DOHH2 (cell line): ENCODE measurements around the gene CCNYL1.

Source experiments
- H3F3A ChIP-seq: fragments of 200-600 bp; sonication (generic), shearing (Covaris generic); 2 replicates; pipeline ENCODE4 v1.6.0; 2016; ENCODE audit warnings: antibody characterized with exemption, mild to moderate bottlenecking; ENCODE audit not compliant: control insufficient read depth, insufficient read depth
- H3K27ac ChIP-seq: fragments of 200-600 bp; sonication (generic); 2 replicates; pipeline ENCODE4 v1.5.1; 2014; ENCODE audit warnings: low read depth, mild to moderate bottlenecking, low read length, moderate library complexity
- H3K27me3 ChIP-seq: fragments of 200-600 bp; sonication (generic); 2 replicates; pipeline ENCODE4 v1.6.1; 2014; ENCODE audit warnings: mild to moderate bottlenecking, low read length, mixed read lengths; ENCODE audit not compliant: control insufficient read depth
- H3K36me3 ChIP-seq: fragments of 200-600 bp; sonication (generic); 2 replicates; pipeline ENCODE4 v1.6.1; 2014; ENCODE audit warnings: mild to moderate bottlenecking, low read length, moderate library complexity, mixed read lengths; ENCODE audit not compliant: control insufficient read depth
- H3K4me1 ChIP-seq: fragments of 200-600 bp; sonication (generic); 2 replicates; pipeline ENCODE4 v1.6.1; 2014; ENCODE audit warnings: mild to moderate bottlenecking, low read length, mixed read lengths; ENCODE audit not compliant: control insufficient read depth
- H3K4me2 ChIP-seq: fragments of 200-600 bp; sonication (generic); 2 replicates; pipeline ENCODE4 v1.6.0; 2014; ENCODE audit warnings: mild to moderate bottlenecking, low read length, moderate library complexity
- H3K4me3 ChIP-seq: fragments of 200-600 bp; sonication (generic); 2 replicates; pipeline ENCODE4 v1.5.1; 2014; ENCODE audit warnings: mild to moderate bottlenecking, low read length, mixed read lengths
- H3K79me2 ChIP-seq: fragments of 200-600 bp; sonication (generic); 2 replicates; pipeline ENCODE4 v1.6.1; 2014; ENCODE audit warnings: mild to moderate bottlenecking, low read length, mixed read lengths; ENCODE audit not compliant: control insufficient read depth
- H3K9me2 ChIP-seq: fragments of 200-600 bp; sonication (generic); replicated peaks from 2 replicates; pipeline ENCODE4 v1.6.1; 2014; ENCODE audit warnings: mild to moderate bottlenecking, low read length, mixed read lengths; ENCODE audit not compliant: control insufficient read depth
- H3K9me3 ChIP-seq: fragments of 200-600 bp; sonication (generic); 2 replicates; pipeline ENCODE4 v1.6.1; 2014; ENCODE audit warnings: antibody characterized with exemption, low read length, mixed read lengths; ENCODE audit not compliant: control insufficient read depth, insufficient read depth
- H4K20me1 ChIP-seq: fragments of 200-600 bp; sonication (generic); 2 replicates; pipeline ENCODE4 v1.6.0; 2014; ENCODE audit warnings: low read depth, mild to moderate bottlenecking, antibody characterized with exemption, low read length, moderate library complexity; ENCODE audit not compliant: control insufficient read depth, insufficient read depth
- EZH2phosphoT487 ChIP-seq: fragments of 200-600 bp; sonication (generic); IDR thresholded peaks from 2 replicates; pipeline ENCODE4 v1.6.1; 2017; ENCODE audit warnings: borderline replicate concordance, mild to moderate bottlenecking, antibody characterized with exemption, low read length, moderate library complexity, mixed read lengths
- TF ChIP-seq, protein P1 (sequence below): fragments of 200-600 bp; sonication (generic); IDR thresholded peaks from one replicate; pipeline ENCODE4 v1.5.1; 2014; ENCODE audit warnings: antibody characterized with exemption, mild to moderate bottlenecking, low read depth, low read length; ENCODE audit not compliant: poor library complexity, severe bottlenecking

CCNYL1 gene

DNA sequence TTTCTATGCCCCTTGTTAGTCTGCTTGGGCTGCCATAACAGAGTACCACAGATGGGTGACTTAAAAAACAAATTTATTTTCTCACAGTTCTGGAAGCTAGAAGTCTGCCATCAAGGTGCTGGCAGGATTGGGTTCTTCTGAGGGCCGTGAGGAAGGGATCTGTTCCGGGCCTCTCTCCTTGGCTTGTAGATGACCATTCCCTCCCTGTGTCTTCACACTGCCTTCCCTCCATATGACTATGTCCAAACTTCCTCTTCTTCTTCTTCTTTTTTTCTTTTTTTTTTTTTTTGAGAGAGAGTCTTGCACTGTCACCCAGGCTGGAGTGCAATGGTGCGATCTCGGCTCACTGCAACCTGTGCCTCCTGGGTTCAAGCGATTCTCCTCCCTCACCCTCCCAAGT is 13.1 kb upstream of the CCNYL1 start:
- Histone ChIP-seq H4K20me1 (no peaks in the 10 kb centered on the region), H3K27me3 (no peaks in the 10 kb centered on the region), H3K4me1 (no peaks in the 10 kb centered on the region), H3K4me3 (no peak overlapping the region), H3K36me3 (no peaks in the 10 kb centered on the region), H3K79me2 (no peaks in the 10 kb centered on the region), H3K27ac (no peak overlapping the region), H3K9me3 (no peaks in the 10 kb centered on the region), H3K9me2 (no peaks in the 10 kb centered on the region), H3K4me2 (no peak overlapping the region), H3F3A (no peaks in the 10 kb centered on the region)
- TF ChIP-seq, protein P1, sequence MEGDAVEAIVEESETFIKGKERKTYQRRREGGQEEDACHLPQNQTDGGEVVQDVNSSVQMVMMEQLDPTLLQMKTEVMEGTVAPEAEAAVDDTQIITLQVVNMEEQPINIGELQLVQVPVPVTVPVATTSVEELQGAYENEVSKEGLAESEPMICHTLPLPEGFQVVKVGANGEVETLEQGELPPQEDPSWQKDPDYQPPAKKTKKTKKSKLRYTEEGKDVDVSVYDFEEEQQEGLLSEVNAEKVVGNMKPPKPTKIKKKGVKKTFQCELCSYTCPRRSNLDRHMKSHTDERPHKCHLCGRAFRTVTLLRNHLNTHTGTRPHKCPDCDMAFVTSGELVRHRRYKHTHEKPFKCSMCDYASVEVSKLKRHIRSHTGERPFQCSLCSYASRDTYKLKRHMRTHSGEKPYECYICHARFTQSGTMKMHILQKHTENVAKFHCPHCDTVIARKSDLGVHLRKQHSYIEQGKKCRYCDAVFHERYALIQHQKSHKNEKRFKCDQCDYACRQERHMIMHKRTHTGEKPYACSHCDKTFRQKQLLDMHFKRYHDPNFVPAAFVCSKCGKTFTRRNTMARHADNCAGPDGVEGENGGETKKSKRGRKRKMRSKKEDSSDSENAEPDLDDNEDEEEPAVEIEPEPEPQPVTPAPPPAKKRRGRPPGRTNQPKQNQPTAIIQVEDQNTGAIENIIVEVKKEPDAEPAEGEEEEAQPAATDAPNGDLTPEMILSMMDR, result no peak
- TF ChIP-seq EZH2phosphoT487, result no peak

DNA sequence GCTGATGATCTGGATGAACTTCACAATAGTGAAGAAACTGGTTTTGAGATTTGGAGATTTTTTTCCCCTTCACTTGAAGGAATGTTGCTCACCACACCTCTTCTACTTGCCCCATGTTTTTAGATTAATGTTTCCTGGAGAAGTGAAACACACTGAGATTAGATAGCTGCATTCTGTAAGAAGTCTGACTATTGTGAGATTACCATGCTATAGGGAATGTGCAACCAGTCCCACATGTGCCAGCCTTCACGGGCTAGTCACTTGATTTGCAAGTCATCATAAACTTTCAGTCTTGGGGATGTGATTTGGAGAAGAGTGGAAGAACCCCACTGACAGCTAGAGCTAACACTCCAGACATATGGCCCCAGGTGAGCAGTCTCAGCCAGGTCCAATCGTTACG is 7.4 kb upstream of the CCNYL1 start:
- TF ChIP-seq, protein P1, result no peak
- TF ChIP-seq EZH2phosphoT487, result no peak
- no peak overlapping the region for H3K4me2 ChIP-seq
- no peak overlapping the region for H3K4me3 ChIP-seq
- H3K27ac ChIP-seq, result no peak overlapping the region
- H3K9me2 ChIP-seq, result no peaks in the 10 kb centered on the region
- no peaks in the 10 kb centered on the region for H3K9me3 ChIP-seq
- no peaks in the 10 kb centered on the region for H3F3A ChIP-seq
- H3K36me3 ChIP-seq, result no peaks in the 10 kb centered on the region
- H3K27me3 ChIP-seq, result no peaks in the 10 kb centered on the region
- no peaks in the 10 kb centered on the region for H4K20me1 ChIP-seq
- H3K4me1 ChIP-seq, result peaks cover 13% of the 10 kb centered on the region
- H3K79me2 ChIP-seq, result no peaks in the 10 kb centered on the region

DNA sequence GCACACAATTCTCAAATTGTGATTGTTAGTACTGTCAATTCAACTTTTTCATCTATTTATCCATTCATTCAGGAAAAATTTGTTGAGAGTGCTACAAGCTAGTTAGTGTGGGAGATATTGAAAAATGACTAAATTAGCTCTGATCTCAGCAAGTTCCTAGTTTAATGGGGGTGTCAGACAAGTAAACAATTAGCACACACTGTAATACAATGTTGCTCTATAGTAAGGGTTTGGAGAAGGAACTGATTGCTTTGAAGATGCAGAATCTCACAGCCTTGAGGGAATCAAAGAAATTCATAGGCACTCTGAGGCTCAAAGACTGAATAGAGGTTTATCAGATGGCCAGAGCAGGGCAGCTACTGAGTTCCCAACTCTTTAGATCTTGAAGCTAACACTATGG is 6.8 kb upstream of the CCNYL1 start:
- no peaks in the 10 kb centered on the region for H3K36me3 ChIP-seq
- H3F3A ChIP-seq, result no peaks in the 10 kb centered on the region
- H3K4me3 ChIP-seq, result no peak overlapping the region
- no peaks in the 10 kb centered on the region for H3K9me3 ChIP-seq
- H3K9me2 ChIP-seq, result no peaks in the 10 kb centered on the region
- H3K4me1 ChIP-seq, result peaks cover 13% of the 10 kb centered on the region
- H3K27me3 ChIP-seq, result no peaks in the 10 kb centered on the region
- H3K79me2 ChIP-seq, result no peaks in the 10 kb centered on the region
- no peak for TF ChIP-seq EZH2phosphoT487
- TF ChIP-seq, protein P1, result no peak
- no peaks in the 10 kb centered on the region for H4K20me1 ChIP-seq
- no peak overlapping the region for H3K4me2 ChIP-seq
- H3K27ac ChIP-seq, result no peak overlapping the region
